Measurements from ENCODE around the gene HSD11B1. TPM values are rescaled to one million over a fixed set of nuclear protein-coding genes. Genes with fewer than 3 reads are reported as not detected.

Gene HSD11B1
- total and polyA plus RNA-seq, 2 donors (not counting 3 experiments of a cell fraction or from before 2014, with no cell fraction given) = not detected

- no peak overlapping the region for H3K4me2 ChIP-seq (ENCODE audit: insufficient read depth, low read length)
- no peaks in the 10 kb centered on the region for H3K79me2 ChIP-seq (ENCODE audit: control insufficient read depth, insufficient read depth, low read length)
- H3K4me3 ChIP-seq (replicated peaks in 1 of 3; ENCODE audit: insufficient read depth in 1 of 3, low read depth in 1 of 3, low read length in 3 of 3) = no peak overlapping the region
- H3K9me3 ChIP-seq (replicated peaks; ENCODE audit: control insufficient read depth, insufficient read depth, low read length) = no peaks in the 10 kb centered on the region
- dilution Hi-C loops (cut with MboI; ENCODE audit: extremely low pct_ligation_motif_present, low sequenced_read_pairs) (no loop called here), intact Hi-C loops (cut with micrococcal nuclease) (no loop called here)
- FAIRE-seq (peak; percentile 84), DNase-seq (ENCODE audit: low read depth, low spot score) (peak; percentile 24)
- no peak overlapping the region for H3K9ac ChIP-seq (replicated peaks; ENCODE audit: extremely low read depth, insufficient read depth, low read length)
- TSS peak; percentile 62 for BruUV-seq (replicated peaks)
- H2AFZ ChIP-seq (ENCODE audit: low read depth, low read length) = no peak overlapping the region
- H3K4me1 ChIP-seq (ENCODE audit: control insufficient read depth, extremely low read depth, insufficient read depth, low read length) = peaks cover 10% of the 10 kb centered on the region
- no peaks in the 10 kb centered on the region for H3K27me3 ChIP-seq (ENCODE audit: control insufficient read depth in 2 of 2, insufficient read depth in 2 of 2, low read length in 2 of 2)
- no peaks in the 10 kb centered on the region for H4K20me1 ChIP-seq (replicated peaks; ENCODE audit: control insufficient read depth, extremely low read depth, insufficient read depth, low read length)
- ChIA-PET POLR2A (no interaction called here), CTCF (interaction anchor here (1.1 to 1.9 kb wide), 5 partner anchors 8 to 87 kb away, joined by 3 to 5 read pairs (median 4); partner anchors contain the start of gene G0S2)
- H3K27ac ChIP-seq (ENCODE audit: insufficient read depth, low read depth, low read length) = peak overlapping the region; percentile 54
- H3K9me1 ChIP-seq (replicated peaks; ENCODE audit: control insufficient read depth, extremely low read depth, insufficient read depth, low read length) = no peaks in the 10 kb centered on the region
- no peak for TF ChIP-seq FOS (IDR thresholded peaks at IDR 0.05; ENCODE audit: borderline replicate concordance, insufficient read depth, low read length)
- TF ChIP-seq MAX (IDR thresholded peaks at IDR 0.05; ENCODE audit: insufficient read depth, insufficient read length) = no peak
- TF ChIP-seq POLR2AphosphoS5 (IDR thresholded peaks at IDR 0.05; ENCODE audit: insufficient read depth, low read depth, low read length) = peak; percentile 66
- peak; percentile 27 for TF ChIP-seq JUN (IDR thresholded peaks at IDR 0.05; ENCODE audit: borderline replicate concordance, insufficient read depth, insufficient read length, low read depth)
- TF ChIP-seq GATA2 (IDR thresholded peaks at IDR 0.05; ENCODE audit: insufficient read depth, insufficient read length, low read depth, low read length) = no peak
- no peaks in the 10 kb centered on the region for H3K36me3 ChIP-seq (ENCODE audit: control insufficient read depth in 2 of 2, extremely low read depth in 1 of 2, insufficient read depth in 2 of 2, low read length in 2 of 2)
Measured at GRCh38 chr1:209657140-209657879, 47.3 kb upstream of the HSD11B1 start.

GRCh38 chr1:209657918-209658317 is 46.7 kb upstream of the HSD11B1 start:
- TF ChIP-seq MAX (IDR thresholded peaks at IDR 0.05; ENCODE audit: insufficient read depth, insufficient read length) (no peak), CTCF (IDR thresholded peaks at IDR 0.05; ENCODE audit: extremely low read depth in 1 of 2, insufficient read depth in 1 of 2, low read depth in 1 of 2, low read length in 2 of 2) (no peak), POLR2AphosphoS5 (IDR thresholded peaks at IDR 0.05; ENCODE audit: insufficient read depth, low read depth, low read length) (no peak), GATA2 (IDR thresholded peaks at IDR 0.05; ENCODE audit: insufficient read depth, insufficient read length, low read depth, low read length) (no peak), JUN (IDR thresholded peaks at IDR 0.05; ENCODE audit: borderline replicate concordance, insufficient read depth, insufficient read length, low read depth) (no peak), POLR2A (IDR thresholded peaks at IDR 0.05; ENCODE audit: low read depth, low read length) (no peak), FOS (IDR thresholded peaks at IDR 0.05; ENCODE audit: borderline replicate concordance, insufficient read depth, low read length) (no peak), MYC (IDR thresholded peaks at IDR 0.05; ENCODE audit: low read depth, low read length) (no peak), EZH2 (IDR thresholded peaks at IDR 0.05; ENCODE audit: borderline replicate concordance, low read depth, low read length, severe bottlenecking) (no peak)
- Histone ChIP-seq H4K20me1 (replicated peaks; ENCODE audit: control insufficient read depth, extremely low read depth, insufficient read depth, low read length) (no peaks in the 10 kb centered on the region), H3K9ac (replicated peaks; ENCODE audit: extremely low read depth, insufficient read depth, low read length) (no peak overlapping the region), H3K9me3 (replicated peaks; ENCODE audit: control insufficient read depth, insufficient read depth, low read length) (no peaks in the 10 kb centered on the region), H2AFZ (ENCODE audit: low read depth, low read length) (no peak overlapping the region), H3K4me2 (ENCODE audit: insufficient read depth, low read length) (no peak overlapping the region), H3K4me3 (replicated peaks in 1 of 3; ENCODE audit: insufficient read depth in 1 of 3, low read depth in 1 of 3, low read length in 3 of 3) (no peak overlapping the region), H3K9me1 (replicated peaks; ENCODE audit: control insufficient read depth, extremely low read depth, insufficient read depth, low read length) (no peaks in the 10 kb centered on the region), H3K4me1 (ENCODE audit: control insufficient read depth, extremely low read depth, insufficient read depth, low read length) (peaks cover 10% of the 10 kb centered on the region), H3K27me3 (ENCODE audit: control insufficient read depth in 2 of 2, insufficient read depth in 2 of 2, low read length in 2 of 2) (no peaks in the 10 kb centered on the region), H3K79me2 (ENCODE audit: control insufficient read depth, insufficient read depth, low read length) (no peaks in the 10 kb centered on the region), H3K27ac (ENCODE audit: insufficient read depth, low read depth, low read length) (peak overlapping the region; percentile 54), H3K36me3 (ENCODE audit: control insufficient read depth in 2 of 2, extremely low read depth in 1 of 2, insufficient read depth in 2 of 2, low read length in 2 of 2) (no peaks in the 10 kb centered on the region)
- ChIA-PET CTCF (interaction anchor here (1.1 to 1.9 kb wide), 4 partner anchors 9 to 88 kb away, joined by 3 to 5 read pairs (median 4); partner anchors contain the start of gene G0S2), POLR2A (no interaction called here)
- intact Hi-C loops (cut with micrococcal nuclease) = no loop called here
- dilution Hi-C loops (cut with MboI; ENCODE audit: extremely low pct_ligation_motif_present, low sequenced_read_pairs) = no loop called here
- FAIRE-seq = no peak
- DNase-seq (ENCODE audit: low read depth, low spot score) = no peak
- BruUV-seq (replicated peaks) = no TSS peak

Data from endothelial cell of umbilical vein (primary cell).